Measurements from ENCODE around the gene ACSL6. TPM values are rescaled to one million over a fixed set of nuclear protein-coding genes. Genes with fewer than 3 reads are reported as not detected.

The ACSL6 gene
- total RNA-seq, 1 donor from 2014 or later: not detected

DNA sequence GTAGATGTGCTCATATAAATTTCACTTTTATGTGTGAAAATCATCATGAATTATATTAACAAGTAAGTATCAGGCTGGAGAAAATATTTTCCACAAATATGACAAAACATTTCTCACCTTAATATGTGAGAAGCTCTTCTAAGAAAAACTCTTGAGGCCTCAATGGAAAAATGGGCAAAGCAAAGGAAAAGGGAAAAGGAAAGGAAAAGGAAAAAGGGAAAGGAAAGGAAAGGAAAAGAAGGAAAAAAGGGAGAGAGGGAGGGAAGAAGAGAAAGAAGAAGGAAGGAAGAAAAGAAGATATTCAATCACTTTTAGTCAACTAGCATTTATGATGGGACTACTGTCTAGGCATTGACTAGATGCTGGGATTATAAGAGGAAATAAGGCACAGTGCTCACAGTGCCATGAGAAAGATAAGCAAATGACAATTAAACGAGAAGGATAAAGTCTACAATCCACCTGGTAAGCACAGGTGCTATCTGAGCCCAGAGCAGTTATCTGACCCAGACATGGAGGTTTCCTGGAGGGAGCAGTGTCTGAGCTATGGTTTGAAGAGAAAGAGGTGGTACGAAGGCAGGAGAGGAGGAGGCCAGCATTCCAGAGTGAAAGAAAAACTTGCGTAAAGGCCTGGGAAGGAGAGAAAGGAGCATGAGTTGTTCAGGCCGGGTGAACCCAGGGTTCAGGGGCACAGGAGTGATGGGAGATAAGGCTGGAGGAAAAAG, 18.3 kb upstream of the ACSL6 start:
- peaks cover 59% of the 10 kb centered on the region for H3K27me3 Mint-ChIP-seq (ENCODE audit: unreplicated experiment)
- H3K4me3 Mint-ChIP-seq (ENCODE audit: unreplicated experiment): no peak overlapping the region
- no peak for DNase-seq (ENCODE audit: extremely low spot score, unreplicated experiment)
- no peaks in the 10 kb centered on the region for H3K4me1 Mint-ChIP-seq (ENCODE audit: unreplicated experiment)
- no peak overlapping the region for H3K27ac Mint-ChIP-seq (ENCODE audit: unreplicated experiment)
- H3K9me3 Mint-ChIP-seq (ENCODE audit: unreplicated experiment): peaks cover 18% of the 10 kb centered on the region
- no peaks in the 10 kb centered on the region for H3K36me3 Mint-ChIP-seq (ENCODE audit: unreplicated experiment)
- TF ChIP-seq, protein P1, sequence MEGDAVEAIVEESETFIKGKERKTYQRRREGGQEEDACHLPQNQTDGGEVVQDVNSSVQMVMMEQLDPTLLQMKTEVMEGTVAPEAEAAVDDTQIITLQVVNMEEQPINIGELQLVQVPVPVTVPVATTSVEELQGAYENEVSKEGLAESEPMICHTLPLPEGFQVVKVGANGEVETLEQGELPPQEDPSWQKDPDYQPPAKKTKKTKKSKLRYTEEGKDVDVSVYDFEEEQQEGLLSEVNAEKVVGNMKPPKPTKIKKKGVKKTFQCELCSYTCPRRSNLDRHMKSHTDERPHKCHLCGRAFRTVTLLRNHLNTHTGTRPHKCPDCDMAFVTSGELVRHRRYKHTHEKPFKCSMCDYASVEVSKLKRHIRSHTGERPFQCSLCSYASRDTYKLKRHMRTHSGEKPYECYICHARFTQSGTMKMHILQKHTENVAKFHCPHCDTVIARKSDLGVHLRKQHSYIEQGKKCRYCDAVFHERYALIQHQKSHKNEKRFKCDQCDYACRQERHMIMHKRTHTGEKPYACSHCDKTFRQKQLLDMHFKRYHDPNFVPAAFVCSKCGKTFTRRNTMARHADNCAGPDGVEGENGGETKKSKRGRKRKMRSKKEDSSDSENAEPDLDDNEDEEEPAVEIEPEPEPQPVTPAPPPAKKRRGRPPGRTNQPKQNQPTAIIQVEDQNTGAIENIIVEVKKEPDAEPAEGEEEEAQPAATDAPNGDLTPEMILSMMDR (IDR thresholded peaks at IDR 0.05): no peak

DNA sequence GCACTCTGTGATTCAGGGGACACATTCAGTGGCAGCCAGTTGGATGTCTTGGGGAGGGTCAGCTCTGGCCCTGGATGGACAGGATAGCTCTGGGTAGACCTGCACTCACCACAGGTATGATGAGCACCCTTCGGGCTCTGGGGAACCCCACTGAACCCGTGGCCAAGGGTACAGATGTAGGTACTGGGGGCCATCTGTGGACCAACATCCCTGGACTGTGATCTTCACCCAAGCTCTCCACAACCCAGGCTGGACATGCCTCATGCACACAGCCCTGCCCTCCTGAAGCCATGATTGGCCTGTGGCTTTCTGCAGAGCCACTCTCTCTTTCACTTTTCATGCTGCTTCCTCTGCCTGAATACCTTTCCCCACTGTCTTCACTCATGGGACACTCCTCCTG, 15.6 kb upstream of the ACSL6 start:
- peaks cover 47% of the 10 kb centered on the region for H3K27me3 Mint-ChIP-seq (ENCODE audit: unreplicated experiment)
- H3K27ac Mint-ChIP-seq (ENCODE audit: unreplicated experiment): no peak overlapping the region
- TF ChIP-seq, protein P1 (IDR thresholded peaks at IDR 0.05): no peak

DNA sequence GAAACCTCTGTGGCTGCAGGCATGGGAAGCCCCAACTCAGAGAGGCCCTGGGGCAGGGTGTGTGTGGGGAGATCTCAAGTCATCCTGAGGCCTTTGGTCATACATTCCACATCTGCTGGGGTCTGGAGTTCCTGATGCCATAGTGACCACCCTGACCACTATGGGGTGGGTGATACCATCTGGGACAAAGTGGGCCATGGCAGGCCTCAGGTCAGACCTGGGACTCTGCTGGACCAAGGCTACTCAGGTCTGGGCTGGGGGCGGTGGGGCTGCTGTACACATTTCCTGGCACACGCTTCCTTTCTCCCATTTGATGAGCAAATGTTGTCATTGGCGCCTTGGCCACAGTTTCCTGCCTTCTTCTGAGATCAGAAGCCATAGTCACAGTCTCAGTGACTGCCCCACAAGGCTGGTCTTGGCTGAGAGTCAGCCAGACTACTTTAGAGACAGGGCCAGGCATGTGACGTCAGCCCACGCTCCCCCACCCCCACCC, 15.1 kb upstream of the ACSL6 start:
- Mint-ChIP-seq H3K27ac (ENCODE audit: unreplicated experiment) (no peak overlapping the region), H3K4me1 (ENCODE audit: unreplicated experiment) (no peaks in the 10 kb centered on the region), H3K27me3 (ENCODE audit: unreplicated experiment) (peaks cover 47% of the 10 kb centered on the region), H3K36me3 (ENCODE audit: unreplicated experiment) (no peaks in the 10 kb centered on the region), H3K4me3 (ENCODE audit: unreplicated experiment) (no peak overlapping the region), H3K9me3 (ENCODE audit: unreplicated experiment) (no peaks in the 10 kb centered on the region)
- TF ChIP-seq, protein P1 (IDR thresholded peaks at IDR 0.05): no peak
- DNase-seq (ENCODE audit: extremely low spot score, unreplicated experiment): no peak

More for the DNA sequence above, 15.6 kb upstream of the ACSL6 start:
- Mint-ChIP-seq H3K9me3 (ENCODE audit: unreplicated experiment) (no peaks in the 10 kb centered on the region), H3K36me3 (ENCODE audit: unreplicated experiment) (no peaks in the 10 kb centered on the region), H3K4me1 (ENCODE audit: unreplicated experiment) (no peaks in the 10 kb centered on the region), H3K4me3 (ENCODE audit: unreplicated experiment) (no peak overlapping the region)
- DNase-seq (ENCODE audit: extremely low spot score, unreplicated experiment): peak; percentile 76

DNA sequence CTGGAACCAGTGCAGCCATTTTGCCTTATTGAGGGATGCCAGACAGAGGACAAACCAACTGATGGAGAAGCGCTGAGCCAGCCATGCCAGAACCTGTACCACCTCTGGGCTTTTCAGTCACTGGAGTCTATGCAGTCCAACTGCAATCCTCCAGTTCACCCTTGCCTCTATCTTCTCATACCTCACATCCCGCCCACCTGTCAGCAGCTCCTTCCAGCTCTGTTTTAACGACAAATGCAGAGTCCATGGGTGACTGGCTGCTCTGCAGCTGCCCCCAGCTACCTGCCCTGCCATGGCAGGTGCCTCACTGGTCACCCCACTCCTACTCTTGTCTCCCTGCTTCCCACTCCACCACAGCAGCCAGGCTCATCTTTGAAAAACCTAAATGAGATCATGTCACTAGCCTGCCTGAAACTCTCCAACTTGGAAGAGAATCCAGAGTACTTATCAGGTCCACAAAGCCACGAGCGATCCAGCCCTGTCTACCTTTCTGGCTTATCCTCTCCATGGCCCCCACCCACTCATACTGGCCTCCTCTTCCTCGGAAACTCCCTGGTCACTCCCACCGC, 14.0 kb upstream of the ACSL6 start:
- Mint-ChIP-seq H3K9me3 (ENCODE audit: unreplicated experiment) (no peaks in the 10 kb centered on the region), H3K4me3 (ENCODE audit: unreplicated experiment) (no peak overlapping the region), H3K36me3 (ENCODE audit: unreplicated experiment) (no peaks in the 10 kb centered on the region), H3K27me3 (ENCODE audit: unreplicated experiment) (peaks cover 49% of the 10 kb centered on the region), H3K4me1 (ENCODE audit: unreplicated experiment) (no peaks in the 10 kb centered on the region), H3K27ac (ENCODE audit: unreplicated experiment) (no peak overlapping the region)
- TF ChIP-seq, protein P1 (IDR thresholded peaks at IDR 0.05): no peak
- DNase-seq (ENCODE audit: extremely low spot score, unreplicated experiment): no peak

DNA sequence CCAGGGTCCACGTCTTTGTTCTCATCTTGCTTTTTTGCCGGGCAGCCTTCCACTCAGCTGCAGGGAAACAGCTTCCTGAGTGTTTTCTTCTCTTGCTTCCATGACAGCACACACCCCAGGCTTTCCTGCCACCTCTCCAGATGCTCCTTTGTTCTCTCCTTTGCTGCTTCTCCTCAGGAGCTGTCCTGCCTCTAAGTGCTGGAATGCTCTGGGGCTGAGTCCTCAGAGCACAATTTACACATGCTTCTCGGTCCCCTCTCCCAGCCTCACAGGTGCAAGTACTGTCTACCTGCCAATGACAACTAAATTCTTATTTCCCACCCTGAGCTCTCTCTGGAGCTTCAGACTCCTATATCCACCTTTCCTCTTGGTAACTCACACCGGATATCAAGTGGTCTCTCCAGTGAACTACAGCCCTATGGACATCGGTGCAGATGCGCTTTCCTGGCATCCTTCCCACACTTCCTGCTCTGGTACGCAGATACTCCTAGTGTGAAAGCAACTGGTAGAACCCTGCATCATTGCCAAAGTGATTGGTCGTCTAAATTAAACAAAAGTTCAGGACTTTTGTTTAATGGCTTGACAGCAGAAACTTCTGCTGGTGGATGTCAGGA, 13.4 kb upstream of the ACSL6 start:
- no peak overlapping the region for H3K4me3 Mint-ChIP-seq (ENCODE audit: unreplicated experiment)
- H3K4me1 Mint-ChIP-seq (ENCODE audit: unreplicated experiment): no peaks in the 10 kb centered on the region
- H3K27ac Mint-ChIP-seq (ENCODE audit: unreplicated experiment): no peak overlapping the region
- no peaks in the 10 kb centered on the region for H3K9me3 Mint-ChIP-seq (ENCODE audit: unreplicated experiment)
- TF ChIP-seq, protein P1 (IDR thresholded peaks at IDR 0.05): no peak
- no peaks in the 10 kb centered on the region for H3K36me3 Mint-ChIP-seq (ENCODE audit: unreplicated experiment)
- peaks cover 50% of the 10 kb centered on the region for H3K27me3 Mint-ChIP-seq (ENCODE audit: unreplicated experiment)
- DNase-seq (ENCODE audit: extremely low spot score, unreplicated experiment): no peak

All from osteocyte (in vitro differentiated cells).